Colon (tissue), 2 donors: ENCODE measurements around the gene KRTAP24-1.

Experiments used
- FAIRE-seq: peaks from 2 replicates; lab custom pipeline; 2012; peaks lifted over from hg19 to GRCh38; lab: Jason Lieb, UNC
- donor health status: control.
- donor health status: control.

KRTAP24-1 gene

GRCh38 chr21:30234050-30234449, 48.7 kb downstream of the KRTAP24-1 start:
- peak; percentile 61 for FAIRE-seq

- FAIRE-seq, result no peak
Observed at GRCh38 chr21:30233228-30234020, 49.3 kb downstream of the KRTAP24-1 start.

GRCh38 chr21:30232011-30232410, 50.7 kb downstream of the KRTAP24-1 start:
- FAIRE-seq, result no peak
